DOHH2 (cell line): Measurements from ENCODE around the gene PEAK1.

Experiments
- H3F3A ChIP-seq: fragments of 200-600 bp; sonication (generic), shearing (Covaris generic); 2 replicates; pipeline ENCODE4 v1.6.0; 2016; ENCODE audit warnings: antibody characterized with exemption, mild to moderate bottlenecking; ENCODE audit not compliant: control insufficient read depth, insufficient read depth
- H3K27ac ChIP-seq: fragments of 200-600 bp; sonication (generic); 2 replicates; pipeline ENCODE4 v1.5.1; 2014; ENCODE audit warnings: low read depth, mild to moderate bottlenecking, low read length, moderate library complexity
- H3K27me3 ChIP-seq: fragments of 200-600 bp; sonication (generic); 2 replicates; pipeline ENCODE4 v1.6.1; 2014; ENCODE audit warnings: mild to moderate bottlenecking, low read length, mixed read lengths; ENCODE audit not compliant: control insufficient read depth
- H3K36me3 ChIP-seq: fragments of 200-600 bp; sonication (generic); 2 replicates; pipeline ENCODE4 v1.6.1; 2014; ENCODE audit warnings: mild to moderate bottlenecking, low read length, moderate library complexity, mixed read lengths; ENCODE audit not compliant: control insufficient read depth
- H3K4me1 ChIP-seq: fragments of 200-600 bp; sonication (generic); 2 replicates; pipeline ENCODE4 v1.6.1; 2014; ENCODE audit warnings: mild to moderate bottlenecking, low read length, mixed read lengths; ENCODE audit not compliant: control insufficient read depth
- H3K4me2 ChIP-seq: fragments of 200-600 bp; sonication (generic); 2 replicates; pipeline ENCODE4 v1.6.0; 2014; ENCODE audit warnings: mild to moderate bottlenecking, low read length, moderate library complexity
- H3K4me3 ChIP-seq: fragments of 200-600 bp; sonication (generic); 2 replicates; pipeline ENCODE4 v1.5.1; 2014; ENCODE audit warnings: mild to moderate bottlenecking, low read length, mixed read lengths
- H3K79me2 ChIP-seq: fragments of 200-600 bp; sonication (generic); 2 replicates; pipeline ENCODE4 v1.6.1; 2014; ENCODE audit warnings: mild to moderate bottlenecking, low read length, mixed read lengths; ENCODE audit not compliant: control insufficient read depth
- H3K9me2 ChIP-seq: fragments of 200-600 bp; sonication (generic); replicated peaks from 2 replicates; pipeline ENCODE4 v1.6.1; 2014; ENCODE audit warnings: mild to moderate bottlenecking, low read length, mixed read lengths; ENCODE audit not compliant: control insufficient read depth
- H3K9me3 ChIP-seq: fragments of 200-600 bp; sonication (generic); 2 replicates; pipeline ENCODE4 v1.6.1; 2014; ENCODE audit warnings: antibody characterized with exemption, low read length, mixed read lengths; ENCODE audit not compliant: control insufficient read depth, insufficient read depth
- H4K20me1 ChIP-seq: fragments of 200-600 bp; sonication (generic); 2 replicates; pipeline ENCODE4 v1.6.0; 2014; ENCODE audit warnings: low read depth, mild to moderate bottlenecking, antibody characterized with exemption, low read length, moderate library complexity; ENCODE audit not compliant: control insufficient read depth, insufficient read depth
- EZH2phosphoT487 ChIP-seq: fragments of 200-600 bp; sonication (generic); IDR thresholded peaks from 2 replicates; pipeline ENCODE4 v1.6.1; 2017; ENCODE audit warnings: borderline replicate concordance, mild to moderate bottlenecking, antibody characterized with exemption, low read length, moderate library complexity, mixed read lengths
- TF ChIP-seq, protein P1 (sequence below): fragments of 200-600 bp; sonication (generic); IDR thresholded peaks from one replicate; pipeline ENCODE4 v1.5.1; 2014; ENCODE audit warnings: antibody characterized with exemption, mild to moderate bottlenecking, low read depth, low read length; ENCODE audit not compliant: poor library complexity, severe bottlenecking

The PEAK1 gene

DNA sequence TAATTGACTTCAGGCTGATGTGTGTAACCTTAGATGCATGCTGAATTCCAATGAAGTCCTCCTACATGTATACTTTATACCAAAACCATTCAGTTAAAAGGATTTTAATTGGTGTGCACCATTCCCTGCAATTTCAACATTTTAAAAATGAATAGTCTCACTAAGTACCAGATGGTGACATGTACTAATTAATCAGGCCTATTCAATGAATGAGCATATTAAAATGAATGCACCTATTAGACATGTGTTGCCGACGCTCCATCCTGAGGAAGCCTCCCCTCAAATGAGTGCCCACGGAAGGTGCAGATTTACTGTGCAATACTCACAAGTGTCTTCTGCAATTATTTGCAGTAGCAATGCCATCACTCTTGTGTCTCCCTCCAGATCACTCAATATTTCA is 224.3 kb downstream of the PEAK1 start:
- Histone ChIP-seq H3K4me1 (peaks cover 5% of the 10 kb centered on the region; the same call in 1 of the 2 replicates), H3K27me3 (no peaks in the 10 kb centered on the region), H3K27ac (no peak overlapping the region), H3K4me2 (no peak overlapping the region), H3K9me2 (no peaks in the 10 kb centered on the region), H3K36me3 (no peaks in the 10 kb centered on the region), H4K20me1 (no peaks in the 10 kb centered on the region), H3K79me2 (no peaks in the 10 kb centered on the region), H3K4me3 (no peak overlapping the region), H3F3A (no peaks in the 10 kb centered on the region), H3K9me3 (no peaks in the 10 kb centered on the region)
- TF ChIP-seq, protein P1, sequence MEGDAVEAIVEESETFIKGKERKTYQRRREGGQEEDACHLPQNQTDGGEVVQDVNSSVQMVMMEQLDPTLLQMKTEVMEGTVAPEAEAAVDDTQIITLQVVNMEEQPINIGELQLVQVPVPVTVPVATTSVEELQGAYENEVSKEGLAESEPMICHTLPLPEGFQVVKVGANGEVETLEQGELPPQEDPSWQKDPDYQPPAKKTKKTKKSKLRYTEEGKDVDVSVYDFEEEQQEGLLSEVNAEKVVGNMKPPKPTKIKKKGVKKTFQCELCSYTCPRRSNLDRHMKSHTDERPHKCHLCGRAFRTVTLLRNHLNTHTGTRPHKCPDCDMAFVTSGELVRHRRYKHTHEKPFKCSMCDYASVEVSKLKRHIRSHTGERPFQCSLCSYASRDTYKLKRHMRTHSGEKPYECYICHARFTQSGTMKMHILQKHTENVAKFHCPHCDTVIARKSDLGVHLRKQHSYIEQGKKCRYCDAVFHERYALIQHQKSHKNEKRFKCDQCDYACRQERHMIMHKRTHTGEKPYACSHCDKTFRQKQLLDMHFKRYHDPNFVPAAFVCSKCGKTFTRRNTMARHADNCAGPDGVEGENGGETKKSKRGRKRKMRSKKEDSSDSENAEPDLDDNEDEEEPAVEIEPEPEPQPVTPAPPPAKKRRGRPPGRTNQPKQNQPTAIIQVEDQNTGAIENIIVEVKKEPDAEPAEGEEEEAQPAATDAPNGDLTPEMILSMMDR = no peak
- TF ChIP-seq EZH2phosphoT487 = no peak

DNA sequence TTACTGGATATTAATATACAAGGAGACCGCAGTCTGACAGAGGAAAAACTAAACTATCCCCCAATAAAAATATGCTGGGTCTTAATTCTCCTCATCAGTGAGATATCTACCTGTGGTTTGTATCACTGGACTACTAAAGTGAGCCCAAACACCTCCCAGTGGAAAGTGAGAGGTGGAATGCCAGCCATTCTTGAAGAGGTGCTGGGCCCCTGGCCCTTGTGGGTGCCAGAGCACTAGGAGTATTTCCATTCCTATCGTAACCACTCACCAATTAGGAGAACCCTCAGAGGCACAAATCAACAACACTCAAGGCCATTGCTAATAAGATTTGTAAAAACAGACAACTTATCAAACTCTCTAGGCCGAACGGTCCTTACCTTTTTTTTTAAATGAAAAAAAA is 227.5 kb downstream of the PEAK1 start:
- no peaks in the 10 kb centered on the region for H3K9me2 ChIP-seq
- TF ChIP-seq, protein P1 = no peak
- H3K36me3 ChIP-seq = no peaks in the 10 kb centered on the region
- peaks cover 30% of the 10 kb centered on the region for H3K4me1 ChIP-seq
- H3K79me2 ChIP-seq = no peaks in the 10 kb centered on the region
- H3K9me3 ChIP-seq = no peaks in the 10 kb centered on the region
- no peak overlapping the region for H3K4me2 ChIP-seq
- no peaks in the 10 kb centered on the region for H4K20me1 ChIP-seq
- no peak overlapping the region for H3K4me3 ChIP-seq
- no peaks in the 10 kb centered on the region for H3K27me3 ChIP-seq
- H3F3A ChIP-seq = no peaks in the 10 kb centered on the region
- no peak overlapping the region for H3K27ac ChIP-seq

DNA sequence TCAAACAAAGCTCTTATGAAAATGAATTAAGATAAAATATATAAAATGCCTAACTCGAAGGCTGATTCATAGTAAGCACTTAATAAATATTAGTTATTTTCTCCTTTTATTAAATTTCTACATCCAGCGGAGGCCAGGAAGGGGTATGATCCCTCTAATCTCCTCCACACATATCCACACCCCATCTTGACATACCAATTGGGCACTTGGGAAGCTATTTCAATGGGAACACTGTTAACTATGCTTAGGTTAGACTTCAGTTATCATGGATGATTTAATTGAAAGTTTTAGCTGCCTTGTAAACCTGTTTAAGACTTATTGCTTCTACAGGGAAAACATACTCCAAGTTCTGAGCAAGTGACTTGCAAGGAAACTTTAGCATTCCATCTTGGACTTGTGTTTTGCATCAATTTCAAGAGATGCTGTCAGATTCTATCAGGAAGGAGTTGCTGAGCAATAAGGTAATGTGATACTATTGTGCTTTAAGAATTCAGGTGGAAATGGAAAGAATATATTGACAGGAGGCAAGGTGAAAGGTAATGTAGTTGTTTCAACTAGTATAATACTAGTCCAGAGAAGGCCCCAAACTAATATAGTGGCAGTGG is 228.6 kb downstream of the PEAK1 start:
- Histone ChIP-seq H3K27ac (no peak overlapping the region), H3K36me3 (no peaks in the 10 kb centered on the region), H3K79me2 (no peaks in the 10 kb centered on the region), H3K9me3 (no peaks in the 10 kb centered on the region), H3K4me3 (no peak overlapping the region), H3F3A (no peaks in the 10 kb centered on the region), H3K27me3 (no peaks in the 10 kb centered on the region), H3K9me2 (no peaks in the 10 kb centered on the region), H4K20me1 (no peaks in the 10 kb centered on the region), H3K4me2 (no peak overlapping the region), H3K4me1 (peaks cover 41% of the 10 kb centered on the region)
- TF ChIP-seq, protein P1 = no peak
- no peak for TF ChIP-seq EZH2phosphoT487
